ENCODE data around the gene EXOSC5. TPM values are rescaled to one million over a fixed set of nuclear protein-coding genes. Genes with fewer than 3 reads are reported as not detected.
A peak's percentile ranks its signal among the peaks of the same experiment; 100 is the strongest.

Gene EXOSC5
- total and polyA plus RNA-seq, 9 of the 15 experiments (the other 6 are each of a cell fraction or from before 2014, with no cell fraction given) = 10.9 to 75.5 (median 37.8) TPM

DNA sequence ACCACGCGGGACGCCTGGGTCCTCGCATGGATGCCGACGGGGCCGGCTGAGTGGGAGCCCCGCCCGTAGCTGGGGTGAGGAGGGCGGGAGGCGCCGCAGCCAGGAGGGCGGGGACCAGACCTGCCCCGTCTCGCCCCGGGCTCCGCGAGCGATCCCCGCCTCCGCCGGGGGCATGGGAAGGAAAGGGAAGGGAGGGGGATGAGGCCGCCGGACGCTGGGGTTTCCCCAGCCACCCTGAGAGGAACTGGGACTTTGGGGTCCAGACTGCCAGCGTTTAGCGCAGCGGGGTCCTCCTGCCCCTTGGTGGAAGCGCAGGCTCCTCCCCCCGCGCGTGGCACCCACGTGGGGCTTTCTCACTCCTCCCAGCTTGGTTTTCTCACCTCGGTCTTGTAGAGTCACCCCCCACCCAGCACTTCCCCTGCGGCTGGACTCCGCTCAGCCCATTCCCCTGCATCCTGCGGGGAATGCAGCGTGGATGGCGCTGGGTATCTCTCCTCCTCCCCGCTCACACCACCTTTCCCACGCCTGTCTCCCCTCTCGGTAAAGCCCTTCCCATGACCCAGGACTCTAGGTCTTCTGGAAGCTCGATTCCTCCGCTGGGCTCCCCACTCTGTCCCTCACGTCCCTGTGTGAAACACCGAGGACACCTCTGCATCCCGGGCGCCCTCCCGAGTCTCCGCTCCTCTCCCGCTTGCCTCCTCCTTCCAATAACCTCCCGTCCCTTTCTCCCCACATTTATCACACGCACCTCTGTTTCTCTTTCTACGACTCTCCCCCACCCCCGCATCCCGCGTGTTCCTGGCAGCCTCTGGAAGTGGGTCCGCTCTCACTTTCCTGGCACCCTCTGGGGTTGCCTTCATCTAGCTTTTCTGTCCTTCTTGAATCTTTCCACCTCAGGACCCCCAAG, 45.6 kb downstream of the EXOSC5 start (continued):
- TF ChIP-seq, protein P1, sequence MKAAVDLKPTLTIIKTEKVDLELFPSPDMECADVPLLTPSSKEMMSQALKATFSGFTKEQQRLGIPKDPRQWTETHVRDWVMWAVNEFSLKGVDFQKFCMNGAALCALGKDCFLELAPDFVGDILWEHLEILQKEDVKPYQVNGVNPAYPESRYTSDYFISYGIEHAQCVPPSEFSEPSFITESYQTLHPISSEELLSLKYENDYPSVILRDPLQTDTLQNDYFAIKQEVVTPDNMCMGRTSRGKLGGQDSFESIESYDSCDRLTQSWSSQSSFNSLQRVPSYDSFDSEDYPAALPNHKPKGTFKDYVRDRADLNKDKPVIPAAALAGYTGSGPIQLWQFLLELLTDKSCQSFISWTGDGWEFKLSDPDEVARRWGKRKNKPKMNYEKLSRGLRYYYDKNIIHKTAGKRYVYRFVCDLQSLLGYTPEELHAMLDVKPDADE (conservative IDR thresholded peaks at IDR 0.05; ENCODE audit: control insufficient read depth, low read depth, low read length) = no peak; the same call in 1 of the 2 replicates
- peak; percentile 56 for TF ChIP-seq RBBP5 (IDR thresholded peaks at IDR 0.05; ENCODE audit: borderline replicate concordance, insufficient read depth, low read length, poor library complexity, severe bottlenecking)
- TF ChIP-seq, protein P2, sequence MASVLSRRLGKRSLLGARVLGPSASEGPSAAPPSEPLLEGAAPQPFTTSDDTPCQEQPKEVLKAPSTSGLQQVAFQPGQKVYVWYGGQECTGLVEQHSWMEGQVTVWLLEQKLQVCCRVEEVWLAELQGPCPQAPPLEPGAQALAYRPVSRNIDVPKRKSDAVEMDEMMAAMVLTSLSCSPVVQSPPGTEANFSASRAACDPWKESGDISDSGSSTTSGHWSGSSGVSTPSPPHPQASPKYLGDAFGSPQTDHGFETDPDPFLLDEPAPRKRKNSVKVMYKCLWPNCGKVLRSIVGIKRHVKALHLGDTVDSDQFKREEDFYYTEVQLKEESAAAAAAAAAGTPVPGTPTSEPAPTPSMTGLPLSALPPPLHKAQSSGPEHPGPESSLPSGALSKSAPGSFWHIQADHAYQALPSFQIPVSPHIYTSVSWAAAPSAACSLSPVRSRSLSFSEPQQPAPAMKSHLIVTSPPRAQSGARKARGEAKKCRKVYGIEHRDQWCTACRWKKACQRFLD (CRISPR knock-in tag; IDR thresholded peaks at IDR 0.05) = 0 out of 2 replicates have a peak, but pooled peaks have one; percentile 20
- TF ChIP-seq GTF2E2 (tag; IDR thresholded peaks at IDR 0.05) = no peak
- 0 out of 2 replicates have a peak, but pooled peaks have one; percentile 31 for TF ChIP-seq RAD51 (IDR thresholded peaks at IDR 0.05; ENCODE audit: borderline replicate concordance, low read depth)
- TF ChIP-seq, protein P3, sequence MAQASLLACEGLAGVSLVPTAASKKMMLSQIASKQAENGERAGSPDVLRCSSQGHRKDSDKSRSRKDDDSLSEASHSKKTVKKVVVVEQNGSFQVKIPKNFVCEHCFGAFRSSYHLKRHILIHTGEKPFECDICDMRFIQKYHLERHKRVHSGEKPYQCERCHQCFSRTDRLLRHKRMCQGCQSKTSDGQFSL (CRISPR knock-in tag; IDR thresholded peaks at IDR 0.05) = peak; percentile 79; the same call in 1 of the 2 replicates
- TF ChIP-seq, protein P3 (tag; IDR thresholded peaks at IDR 0.05) = peak in 1 of 2 experiments; percentile 58; a peak in 1 of 4 replicates
- TF ChIP-seq, protein P4, sequence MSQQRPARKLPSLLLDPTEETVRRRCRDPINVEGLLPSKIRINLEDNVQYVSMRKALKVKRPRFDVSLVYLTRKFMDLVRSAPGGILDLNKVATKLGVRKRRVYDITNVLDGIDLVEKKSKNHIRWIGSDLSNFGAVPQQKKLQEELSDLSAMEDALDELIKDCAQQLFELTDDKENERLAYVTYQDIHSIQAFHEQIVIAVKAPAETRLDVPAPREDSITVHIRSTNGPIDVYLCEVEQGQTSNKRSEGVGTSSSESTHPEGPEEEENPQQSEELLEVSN (IDR thresholded peaks at IDR 0.05; ENCODE audit: borderline replicate concordance in 1 of 2, extremely low read depth in 1 of 2, insufficient read depth in 1 of 2, insufficient read length in 1 of 2, low read depth in 1 of 2, low read length in 1 of 2, poor library complexity in 1 of 2, severe bottlenecking in 1 of 2) = peak; percentile 38 to 67
- TF ChIP-seq, protein P5, sequence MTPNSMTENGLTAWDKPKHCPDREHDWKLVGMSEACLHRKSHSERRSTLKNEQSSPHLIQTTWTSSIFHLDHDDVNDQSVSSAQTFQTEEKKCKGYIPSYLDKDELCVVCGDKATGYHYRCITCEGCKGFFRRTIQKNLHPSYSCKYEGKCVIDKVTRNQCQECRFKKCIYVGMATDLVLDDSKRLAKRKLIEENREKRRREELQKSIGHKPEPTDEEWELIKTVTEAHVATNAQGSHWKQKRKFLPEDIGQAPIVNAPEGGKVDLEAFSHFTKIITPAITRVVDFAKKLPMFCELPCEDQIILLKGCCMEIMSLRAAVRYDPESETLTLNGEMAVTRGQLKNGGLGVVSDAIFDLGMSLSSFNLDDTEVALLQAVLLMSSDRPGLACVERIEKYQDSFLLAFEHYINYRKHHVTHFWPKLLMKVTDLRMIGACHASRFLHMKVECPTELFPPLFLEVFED (CRISPR knock-in tag; conservative IDR thresholded peaks at IDR 0.05) = 0 out of 2 replicates have a peak, but pooled peaks have one; percentile 31
- TF ChIP-seq SPI1 (IDR thresholded peaks at IDR 0.05; ENCODE audit: borderline replicate concordance, low read depth, low read length) = peak; percentile 32; the same call in 1 of the 2 replicates
- TF ChIP-seq, protein P6, sequence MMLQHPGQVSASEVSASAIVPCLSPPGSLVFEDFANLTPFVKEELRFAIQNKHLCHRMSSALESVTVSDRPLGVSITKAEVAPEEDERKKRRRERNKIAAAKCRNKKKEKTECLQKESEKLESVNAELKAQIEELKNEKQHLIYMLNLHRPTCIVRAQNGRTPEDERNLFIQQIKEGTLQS (IDR thresholded peaks at IDR 0.05) = no peak
- TF ChIP-seq, protein P6 (CRISPR knock-in tag; conservative IDR thresholded peaks at IDR 0.05) = no peak
- TF ChIP-seq ZNF830 (CRISPR knock-in tag; IDR thresholded peaks at IDR 0.05) = no peak
- TF ChIP-seq FOXM1 (IDR thresholded peaks at IDR 0.05; ENCODE audit: low read depth) = no peak
- TF ChIP-seq FOXM1 (CRISPR knock-in tag; IDR thresholded peaks at IDR 0.05; ENCODE audit: low read depth) = no peak
- TF ChIP-seq TCF7L2 (IDR thresholded peaks at IDR 0.05; ENCODE audit: low read depth, low read length) = no peak
- no peak for TF ChIP-seq ARID2 (IDR thresholded peaks at IDR 0.05)
- no peak for TF ChIP-seq MXI1 (IDR thresholded peaks at IDR 0.05; ENCODE audit: low read depth, low read length)
- TF ChIP-seq SUPT5H (IDR thresholded peaks at IDR 0.05) = 0 out of 2 replicates have a peak, but pooled peaks have one; percentile 6
